Transverse colon (tissue), 4 donors: ENCODE measurements around the gene TBL1X. TPM values are rescaled to one million over a fixed set of nuclear protein-coding genes. Genes with fewer than 3 reads are reported as not detected.

Source experiments
- DNase-seq: peaks from one replicate; pipeline ENCODE4 v3.0.0-alpha.2; 2019
- H3K27ac ChIP-seq, 4 donors: fragments of 200-600 bp; sonication (generic); 2 replicates each; pipeline ENCODE4 v1.5.1; 2016 to 2018; ENCODE audit warnings: inconsistent platforms in 4 of 4
- H3K27me3 ChIP-seq: fragments of 200-600 bp; sonication (generic); 2 replicates; pipeline ENCODE4 v1.5.1; 2017; ENCODE audit warnings: inconsistent platforms
- H3K36me3 ChIP-seq, 4 donors: fragments of 200-600 bp; sonication (generic); 2 replicates each; pipeline ENCODE4 v1.5.1; 2017 to 2019; ENCODE audit warnings: inconsistent platforms in 4 of 4
- H3K4me1 ChIP-seq, 4 donors: fragments of 200-600 bp; sonication (generic); 2 replicates each; pipeline ENCODE4 v1.5.1; 2017 to 2020; ENCODE audit warnings: inconsistent platforms in 4 of 4
- H3K4me3 ChIP-seq, 4 donors: fragments of 200-600 bp; sonication (generic); 1 replicate in 1 of 4; 2 replicates in 3 of 4; pipeline versions ENCODE4 v1.5.1 to v1.6.1; 2017 to 2019; ENCODE audit warnings: inconsistent platforms in 4 of 4
- H3K9me3 ChIP-seq, 2 donors: fragments of 200-600 bp; sonication (generic); 2 replicates each; pipeline ENCODE4 v1.5.1; 2017 to 2019; ENCODE audit warnings: inconsistent platforms in 2 of 2
- EP300 ChIP-seq: sonication (generic); formaldehyde crosslinking; IDR thresholded peaks from one replicate; pipeline ENCODE4 v1.6.1; 2017; ENCODE audit warnings: antibody characterized with exemption, low read depth
- POLR2A ChIP-seq: fragments of 450-650 bp; IDR thresholded peaks from one replicate; pipeline ENCODE4 v1.6.1; 2016; ENCODE audit warnings: antibody characterized with exemption, mild to moderate bottlenecking, moderate library complexity
- POLR2AphosphoS5 ChIP-seq, 3 donors: sonication (generic); formaldehyde crosslinking; IDR thresholded peaks; one replicate each; pipeline ENCODE4 v1.6.1; 2016; ENCODE audit warnings: antibody characterized with exemption in 3 of 3
- WGBS, 2 donors: methylation state at CpG; one replicate each; pipeline ENCODE4 v1.1.5; 2018; ENCODE audit warnings: low coverage in 1 of 2; 5-methylcytosine and 5-hydroxymethylcytosine counted together
- in situ Hi-C, 4 donors: fragments of 200-750 bp; cut with MboI; loops; one replicate each; pipeline versions ENCODE4 v1.15.0 to v1.15.1; 2017; ENCODE audit warnings: low sequenced_read_pairs in 3 of 4, low pct_ligation_motif_present in 1 of 4, low pct_unique_long_range_greater_than_20kb in 1 of 4
- intact Hi-C: fragments of 100-400 bp; cut with DNase I; formaldehyde crosslinking; loops from one replicate; pipeline ENCODE4 v1.15.1; 2023; ENCODE audit warnings: low total_unique reads
- total RNA-seq, 4 donors: library from RNA; depleted of rRNA; stranded (reverse); fragments of >200 nt; gene quantifications; one replicate each; pipeline ENCODE4 v1.1.0, GENCODE V29; 2016
- TF ChIP-seq, protein P1 (sequence below), 5 experiments: fragments of 200-600 bp in 3 of 5; fragments of 450-650 bp in 2 of 5; sonication (generic) in 3 of 5; IDR thresholded peaks; 1 replicate in 2 of 5; 2 replicates in 3 of 5; pipeline ENCODE4 v1.5.1; 2016 to 2017; ENCODE audit warnings: antibody characterized with exemption in 5 of 5, inconsistent platforms in 3 of 5, mild to moderate bottlenecking in 2 of 5, moderate library complexity in 1 of 5

The TBL1X gene
- total RNA-seq, 4 donors from 2014 or later = 3.4 to 16.8 (median 13.0) TPM

DNA sequence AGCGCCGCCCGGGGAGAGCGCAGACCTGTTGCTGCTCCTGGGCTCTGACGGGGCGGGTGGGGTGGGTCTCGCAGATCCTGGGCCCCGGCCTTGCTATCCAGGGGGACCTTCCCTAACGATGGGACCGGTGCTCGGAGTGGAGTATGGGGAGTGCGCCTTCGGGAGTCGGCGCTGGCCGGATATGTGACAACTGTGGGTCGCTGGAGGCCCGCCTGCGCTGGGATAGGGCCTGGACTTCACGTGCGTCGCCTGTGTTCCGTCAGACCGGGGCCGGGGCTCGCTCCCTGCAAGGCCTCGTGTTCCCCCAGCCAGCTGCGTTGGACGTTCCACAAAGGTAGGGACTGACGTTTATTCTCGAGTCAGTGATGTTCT, 1.3 kb downstream of the TBL1X start:
- no peaks in the 10 kb centered on the region for H3K36me3 ChIP-seq
- intact Hi-C loops = no loop called here
- H3K9me3 ChIP-seq = no peaks in the 10 kb centered on the region
- no peaks in the 10 kb centered on the region for H3K27me3 ChIP-seq
- TF ChIP-seq POLR2AphosphoS5 (IDR thresholded peaks at IDR 0.05) (peak in 1 of 3 donors; percentile 25), EP300 (no peak)
- H3K4me3 ChIP-seq = peak overlapping the region; percentile 56 to 81 (median 66)
- peaks cover 0 to 35% (median 15%) of the 10 kb centered on the region in 4 donors for H3K4me1 ChIP-seq
- in situ Hi-C loops = loop anchor here in 2 of 4 donors (10.0 to 25.0 kb wide), 3 partner anchors 121 to 221 kb away; no protein-coding TSS in a partner anchor
- peak overlapping the region; percentile 77 to 86 (median 84) for H3K27ac ChIP-seq
- DNase-seq = peak; percentile 51
- 24% methylated on average over 30 of the region's 31 CpGs; no CpG with 5 or more reads in 1 of the 2 donors for WGBS, 2 donors

DNA sequence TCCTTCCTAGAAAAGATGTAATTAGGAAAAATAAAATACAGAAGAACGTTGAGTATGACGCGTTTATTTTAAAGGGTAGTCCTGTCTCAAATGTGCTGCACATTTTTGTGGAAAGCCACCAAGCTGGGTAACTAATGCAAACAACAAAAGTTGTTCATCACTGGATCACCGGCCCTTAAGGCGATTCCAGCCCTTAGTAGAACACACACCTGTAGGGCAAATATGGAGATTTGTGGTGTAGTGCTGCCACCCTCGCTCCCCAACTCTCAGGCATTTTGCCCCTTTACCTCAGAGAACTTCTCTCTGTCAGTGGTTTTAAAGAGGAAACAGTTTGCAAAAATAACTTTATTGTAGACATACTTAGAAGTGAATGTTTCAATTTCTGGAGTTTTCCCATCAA, 1.9 kb downstream of the TBL1X start:
- Histone ChIP-seq H3K9me3 (no peaks in the 10 kb centered on the region), H3K4me3 (peak overlapping the region in 1 of 4 donors; percentile 81), H3K27ac (peak overlapping the region in 2 of 4 donors; percentile 82 to 86), H3K4me1 (peaks cover 0 to 35% (median 15%) of the 10 kb centered on the region in 4 donors), H3K36me3 (no peaks in the 10 kb centered on the region), H3K27me3 (no peaks in the 10 kb centered on the region)
- in situ Hi-C loops (loop anchor here in 2 of 4 donors (10.0 to 25.0 kb wide), 3 partner anchors 122 to 221 kb away; no protein-coding TSS in a partner anchor), intact Hi-C loops (no loop called here)
- no peak for DNase-seq
- WGBS, 2 donors = 49 to 63% methylated on average over 3 to 6 of the region's 6 CpGs
- no peak for TF ChIP-seq POLR2AphosphoS5 (IDR thresholded peaks at IDR 0.05)
- TF ChIP-seq POLR2A = no peak
- TF ChIP-seq, protein P1, sequence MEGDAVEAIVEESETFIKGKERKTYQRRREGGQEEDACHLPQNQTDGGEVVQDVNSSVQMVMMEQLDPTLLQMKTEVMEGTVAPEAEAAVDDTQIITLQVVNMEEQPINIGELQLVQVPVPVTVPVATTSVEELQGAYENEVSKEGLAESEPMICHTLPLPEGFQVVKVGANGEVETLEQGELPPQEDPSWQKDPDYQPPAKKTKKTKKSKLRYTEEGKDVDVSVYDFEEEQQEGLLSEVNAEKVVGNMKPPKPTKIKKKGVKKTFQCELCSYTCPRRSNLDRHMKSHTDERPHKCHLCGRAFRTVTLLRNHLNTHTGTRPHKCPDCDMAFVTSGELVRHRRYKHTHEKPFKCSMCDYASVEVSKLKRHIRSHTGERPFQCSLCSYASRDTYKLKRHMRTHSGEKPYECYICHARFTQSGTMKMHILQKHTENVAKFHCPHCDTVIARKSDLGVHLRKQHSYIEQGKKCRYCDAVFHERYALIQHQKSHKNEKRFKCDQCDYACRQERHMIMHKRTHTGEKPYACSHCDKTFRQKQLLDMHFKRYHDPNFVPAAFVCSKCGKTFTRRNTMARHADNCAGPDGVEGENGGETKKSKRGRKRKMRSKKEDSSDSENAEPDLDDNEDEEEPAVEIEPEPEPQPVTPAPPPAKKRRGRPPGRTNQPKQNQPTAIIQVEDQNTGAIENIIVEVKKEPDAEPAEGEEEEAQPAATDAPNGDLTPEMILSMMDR (IDR thresholded peaks at IDR 0.05) = no peak
- TF ChIP-seq EP300 = no peak

DNA sequence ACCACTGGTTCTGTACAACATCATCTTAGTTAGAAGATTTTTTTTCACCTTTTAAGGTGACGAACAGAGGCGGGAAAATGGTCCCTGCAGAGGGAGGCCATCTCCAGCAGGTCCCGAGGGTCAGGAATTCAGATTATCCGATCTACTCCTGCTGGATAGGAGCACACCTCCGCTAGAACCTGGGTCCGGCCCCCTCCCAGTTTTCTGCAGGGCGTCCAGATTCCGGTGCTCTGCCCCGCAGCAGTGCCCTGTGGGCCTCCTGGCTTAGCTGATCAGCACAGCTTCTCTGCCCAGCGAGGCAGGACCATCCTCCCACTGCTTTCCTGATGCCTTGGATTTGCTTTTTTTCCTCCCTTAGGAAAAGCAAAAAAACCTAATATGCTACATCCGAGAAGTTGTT, 2.3 kb downstream of the TBL1X start:
- H3K9me3 ChIP-seq = no peaks in the 10 kb centered on the region
- H3K36me3 ChIP-seq = no peaks in the 10 kb centered on the region
- H3K4me3 ChIP-seq = no peak overlapping the region
- H3K27me3 ChIP-seq = no peaks in the 10 kb centered on the region
- intact Hi-C loops = no loop called here
- H3K27ac ChIP-seq = no peak overlapping the region
- H3K4me1 ChIP-seq = peaks cover 0 to 35% (median 15%) of the 10 kb centered on the region in 4 donors
- no peak for DNase-seq
- TF ChIP-seq, protein P1 (IDR thresholded peaks at IDR 0.05) = no peak
- in situ Hi-C loops = loop anchor here in 2 of 4 donors (10.0 to 25.0 kb wide), 3 partner anchors 122 to 220 kb away; no protein-coding TSS in a partner anchor
- 45 to 73% methylated on average over 3 to 11 of the region's 11 CpGs for WGBS, 2 donors

DNA sequence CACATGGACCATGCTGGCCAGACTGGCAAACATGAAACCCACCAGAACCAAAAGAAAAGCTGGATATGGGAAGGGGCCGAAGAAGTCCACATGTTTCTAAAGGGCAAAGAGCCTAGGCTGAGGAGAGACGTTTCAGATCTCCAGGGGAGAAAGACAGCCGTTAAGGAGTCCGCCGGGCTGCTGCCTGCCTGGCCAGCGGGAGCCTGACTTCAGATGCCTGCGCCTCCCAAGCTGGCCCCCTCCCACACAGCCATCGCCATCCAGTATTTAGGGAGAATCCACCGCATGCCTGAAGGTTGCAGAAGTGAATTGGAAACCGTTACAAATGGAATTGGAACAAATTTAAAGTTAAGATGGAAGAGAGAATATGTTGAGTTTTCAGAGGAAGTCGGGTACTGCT, 2.9 kb downstream of the TBL1X start:
- Histone ChIP-seq H3K9me3 (no peaks in the 10 kb centered on the region), H3K36me3 (no peaks in the 10 kb centered on the region), H3K27ac (no peak overlapping the region), H3K4me3 (no peak overlapping the region), H3K4me1 (peaks cover 0 to 29% (median 13%) of the 10 kb centered on the region in 4 donors), H3K27me3 (no peaks in the 10 kb centered on the region)
- intact Hi-C loops (no loop called here), in situ Hi-C loops (loop anchor here in 2 of 4 donors (10.0 to 25.0 kb wide), 3 partner anchors 123 to 220 kb away; no protein-coding TSS in a partner anchor)
- DNase-seq = no peak
- 52% methylated on average over 11 of the region's 11 CpGs; no CpG with 5 or more reads in 1 of the 2 donors for WGBS, 2 donors
- no peak for TF ChIP-seq POLR2A

DNA sequence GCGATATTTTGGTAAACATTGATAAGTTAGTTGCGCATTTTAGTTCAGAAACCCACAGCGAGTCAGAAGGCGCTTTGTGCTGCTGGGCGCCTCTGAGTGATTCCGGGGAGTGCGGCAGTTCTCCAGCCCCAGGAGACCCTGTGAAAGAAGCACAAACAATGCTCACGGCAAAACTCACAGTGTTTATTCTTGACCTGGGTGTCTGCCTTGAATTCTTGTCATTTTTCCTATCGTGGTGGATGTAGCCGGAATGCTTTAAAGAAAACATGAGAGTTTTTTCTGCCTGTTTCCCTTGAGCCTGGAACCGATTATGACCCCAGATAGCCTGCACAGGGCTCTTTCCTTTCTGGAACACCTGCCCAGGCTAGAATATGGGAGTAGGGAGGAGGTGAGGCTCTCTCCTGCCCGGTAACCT, 6.7 kb downstream of the TBL1X start:
- intact Hi-C loops (no loop called here), in situ Hi-C loops (loop anchor here in 2 of 4 donors (25.0 kb wide), 2 partner anchors 134 to 216 kb away; no protein-coding TSS in a partner anchor)
- H3K27me3 ChIP-seq = no peaks in the 10 kb centered on the region
- DNase-seq = no peak
- no peak overlapping the region for H3K4me3 ChIP-seq
- no peaks in the 10 kb centered on the region for H3K9me3 ChIP-seq
- H3K36me3 ChIP-seq = no peaks in the 10 kb centered on the region
- 82% methylated on average over 12 of the region's 12 CpGs; no CpG with 5 or more reads in 1 of the 2 donors for WGBS, 2 donors
- no peak overlapping the region for H3K27ac ChIP-seq
- TF ChIP-seq, protein P1 (IDR thresholded peaks at IDR 0.05) = no peak
- H3K4me1 ChIP-seq = peaks cover 0 to 10% (median 2%) of the 10 kb centered on the region in 4 donors
